GM23338 (cell line): ENCODE results near the gene CTDSP1. TPM values are rescaled to one million over a fixed set of nuclear protein-coding genes. Genes with fewer than 3 reads are reported as not detected.

Experiments used
- ATAC-seq: fragments of 200-7000 bp; cut with Tn5 transposase; 3 replicates; pipeline ENCODE4 v1.9.1; 2020
- DNase-seq: peaks from one replicate; pipeline ENCODE4 v3.0.0-alpha.2; 2015; ENCODE audit warnings: low spot score
- H2AFZ ChIP-seq: fragments of 200-600 bp; sonication (generic); 2 replicates; pipeline ENCODE4 v1.8.0; 2016; ENCODE audit warnings: antibody characterized with exemption, mild to moderate bottlenecking, moderate library complexity
- H3F3A ChIP-seq: fragments of 200-600 bp; sonication (generic); replicated peaks from 2 replicates; pipeline ENCODE4 v1.8.0; 2017; ENCODE audit warnings: antibody characterized with exemption, mixed run types, low read depth
- H3K27ac ChIP-seq: fragments of 200-600 bp; sonication (generic); 2 replicates; pipeline ENCODE4 v1.6.1; 2016; ENCODE audit warnings: low read depth
- H3K27me3 ChIP-seq: fragments of 200-600 bp; sonication (generic); 2 replicates; pipeline ENCODE4 v1.8.0; 2016; ENCODE audit warnings: mild to moderate bottlenecking, mixed run types, moderate library complexity; ENCODE audit not compliant: insufficient read depth
- H3K36me3 ChIP-seq: fragments of 200-600 bp; sonication (generic); 2 replicates; pipeline ENCODE4 v1.8.0; 2016; ENCODE audit warnings: mild to moderate bottlenecking; ENCODE audit not compliant: insufficient read depth
- H3K4me1 ChIP-seq: fragments of 200-600 bp; sonication (generic); 2 replicates; pipeline ENCODE4 v1.8.0; 2016; ENCODE audit warnings: mild to moderate bottlenecking, moderate library complexity; ENCODE audit not compliant: insufficient read depth
- H3K4me2 ChIP-seq: fragments of 200-600 bp; sonication (generic); 2 replicates; pipeline ENCODE4 v1.7.1; 2017; ENCODE audit warnings: mixed run types
- H3K4me3 ChIP-seq: fragments of 200-600 bp; sonication (generic); 2 replicates; pipeline ENCODE4 v1.6.1; 2016; ENCODE audit warnings: mixed run types
- H3K79me2 ChIP-seq: fragments of 200-600 bp; sonication (generic); replicated peaks from 2 replicates; pipeline ENCODE4 v1.8.0; 2017; ENCODE audit warnings: mild to moderate bottlenecking; ENCODE audit not compliant: insufficient read depth
- H3K9me2 ChIP-seq: fragments of 200-600 bp; sonication (generic); 2 replicates; pipeline ENCODE4 v1.8.0; 2017; ENCODE audit not compliant: insufficient read depth
- H4K20me1 ChIP-seq: fragments of 200-600 bp; sonication (generic); replicated peaks from 2 replicates; pipeline ENCODE4 v1.8.0; 2017; ENCODE audit warnings: mild to moderate bottlenecking; ENCODE audit not compliant: insufficient read depth
- H3K27ac Mint-ChIP-seq: 2 replicates; pipeline ENCODE4 v1.8.0; 2020; ENCODE audit warnings: inconsistent platforms, mild to moderate bottlenecking, moderate library complexity, mixed read lengths
- H3K27me3 Mint-ChIP-seq: 3 replicates; pipeline ENCODE4 v1.8.0; 2022; ENCODE audit warnings: low read depth, mild to moderate bottlenecking, moderate library complexity, mixed read lengths, inconsistent platforms; ENCODE audit not compliant: insufficient read depth, poor library complexity
- H3K36me3 Mint-ChIP-seq: 3 replicates; pipeline ENCODE4 v1.8.0; 2021; ENCODE audit warnings: low read depth, mild to moderate bottlenecking, inconsistent platforms, moderate library complexity, mixed read lengths
- H3K4me1 Mint-ChIP-seq: 3 replicates; pipeline ENCODE4 v1.8.0; 2020; ENCODE audit warnings: mild to moderate bottlenecking, inconsistent platforms, mixed read lengths
- H3K4me3 Mint-ChIP-seq: 3 replicates; pipeline ENCODE4 v1.8.0; 2021; ENCODE audit warnings: moderate library complexity, mild to moderate bottlenecking, inconsistent platforms, mixed read lengths
- H3K9me3 Mint-ChIP-seq: 3 replicates; pipeline ENCODE4 v1.8.0; 2020; ENCODE audit warnings: moderate library complexity, mild to moderate bottlenecking, inconsistent platforms, mixed read lengths
- CREB1 ChIP-seq: fragments of 250-450 bp; sonication (Bioruptor Pico); IDR thresholded peaks from 2 replicates; pipeline ENCODE4 v1.5.0; 2020; ENCODE audit warnings: low read depth, mild to moderate bottlenecking, moderate library complexity
- CTCF ChIP-seq, 2 experiments: fragments of 200-600 bp in 1 of 2; sonication (generic) in 1 of 2; conservative IDR thresholded peaks; 2 replicates each; pipeline versions ENCODE4 v1.5.1 to v1.6.1; 2016 to 2017; ENCODE audit warnings: antibody characterized with exemption in 2 of 2, low read depth in 2 of 2, mild to moderate bottlenecking in 2 of 2, moderate library complexity in 1 of 2
- EZH2 ChIP-seq: fragments of 200-600 bp; sonication (generic); IDR thresholded peaks from one replicate; pipeline ENCODE4 v1.8.0; 2017; ENCODE audit warnings: antibody characterized with exemption, mild to moderate bottlenecking, low read depth; ENCODE audit not compliant: unreplicated experiment
- JUNB ChIP-seq: IDR thresholded peaks from one replicate; pipeline ENCODE4 v1.6.1; 2016; ENCODE audit warnings: antibody characterized with exemption; ENCODE audit not compliant: unreplicated experiment
- NANOG ChIP-seq: IDR thresholded peaks from 2 replicates; pipeline ENCODE4 v1.6.1; 2016; ENCODE audit warnings: antibody characterized with exemption, borderline replicate concordance
- POLR2AphosphoS5 ChIP-seq: IDR thresholded peaks from 2 replicates; pipeline ENCODE4 v1.6.1; 2016; ENCODE audit warnings: antibody characterized with exemption, low read depth
- REST ChIP-seq: IDR thresholded peaks from one replicate; pipeline ENCODE4 v1.6.1; 2018; ENCODE audit warnings: antibody characterized with exemption; ENCODE audit not compliant: unreplicated experiment
- STAT1 ChIP-seq: IDR thresholded peaks from one replicate; pipeline ENCODE4 v1.6.1; 2016; ENCODE audit warnings: antibody characterized with exemption; ENCODE audit not compliant: unreplicated experiment
- ZNF331 ChIP-seq: fragments of 250-450 bp; sonication (Bioruptor Pico); IDR thresholded peaks from 2 replicates; pipeline ENCODE4 v1.5.0; 2020; ENCODE audit warnings: low read depth, mild to moderate bottlenecking, moderate library complexity
- polyA plus RNA-seq: library from polyadenylated mRNA; unstranded; fragments of >200 nt; fragmentation: Nextera tagmentation; extraction: Ambion mirVana; gene quantifications from 2 replicates; pipeline ENCODE4 v1.2.1, GENCODE V29; 2016
- total RNA-seq: library from RNA; depleted of rRNA; stranded (reverse); fragments of >200 nt; shearing (Covaris generic); gene quantifications from 2 replicates; pipeline ENCODE4 v1.2.3, GENCODE V29; 2014

Gene CTDSP1
- total and polyA plus RNA-seq, 2 experiments from 2014 or later = 6.7 to 21.8 TPM

DNA sequence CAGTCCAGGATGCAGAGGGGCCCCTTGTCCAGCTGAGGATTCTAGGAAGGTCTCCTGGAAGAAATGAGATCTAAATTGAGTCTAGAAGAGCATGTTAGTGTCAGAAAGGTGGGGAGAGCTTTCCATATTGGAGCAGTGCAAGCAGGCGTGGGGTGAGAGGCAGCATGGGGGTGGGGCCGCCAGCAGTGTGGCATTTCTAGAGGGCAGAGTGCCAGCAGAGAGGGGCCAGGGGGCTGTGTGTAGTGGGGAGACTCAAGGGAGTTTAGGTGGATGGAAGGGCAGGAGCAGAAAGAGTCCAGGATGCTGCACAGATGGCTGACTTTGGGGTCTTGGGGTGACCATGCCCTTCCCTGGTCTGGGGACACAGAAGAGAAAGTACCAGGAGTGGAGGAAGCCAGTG, 21.4 kb downstream of the CTDSP1 start (continued):
- TF ChIP-seq REST (no peak), STAT1 (no peak), POLR2AphosphoS5 (no peak), EZH2 (no peak)

- H3K4me1 ChIP-seq = peaks cover 10% of the 10 kb centered on the region; the same call in 1 of the 2 replicates
- Mint-ChIP-seq H3K27me3 (peaks cover 8% of the 10 kb centered on the region), H3K36me3 (no peaks in the 10 kb centered on the region), H3K27ac (no peak overlapping the region), H3K4me1 (peaks cover 6% of the 10 kb centered on the region; the same call in 2 of the 3 replicates), H3K4me3 (no peak overlapping the region), H3K9me3 (no peaks in the 10 kb centered on the region)
- no peak overlapping the region for H3K4me3 ChIP-seq
- no peaks in the 10 kb centered on the region for H3K27me3 ChIP-seq
- ATAC-seq (no peak), DNase-seq (no peak)
- no peaks in the 10 kb centered on the region for H3K9me2 ChIP-seq
- H2AFZ ChIP-seq = no peak overlapping the region
- no peak overlapping the region for H3K4me2 ChIP-seq
- no peaks in the 10 kb centered on the region for H3K36me3 ChIP-seq
- H4K20me1 ChIP-seq = no peaks in the 10 kb centered on the region
- no peak overlapping the region for H3K27ac ChIP-seq
- no peaks in the 10 kb centered on the region for H3F3A ChIP-seq
- no peaks in the 10 kb centered on the region for H3K79me2 ChIP-seq
- TF ChIP-seq JUNB (no peak), STAT1 (no peak), EZH2 (no peak), NANOG (no peak), CTCF (conservative IDR thresholded peaks at IDR 0.05; ENCODE audit: low read depth in 2 of 2) (no peak), POLR2AphosphoS5 (no peak), REST (no peak), CREB1 (no peak), ZNF331 (CRISPR knock-in tag) (no peak)
These were observed 22.9 kb downstream of the CTDSP1 start for GRCh38 chr2:218422403-218423086.
